ENCODE data around the gene CMIP.
"Not testable (repeated sequence)": the region's sequence is repeated elsewhere in the genome, so short reads cannot be mapped to it uniquely, and the experiment has no call there.

Gene CMIP

GRCh38 chr16:81524885-81525284 is 80.3 kb downstream of the CMIP start:
- not testable (repeated sequence) for H3K36me3 Mint-ChIP-seq; H3K4me3 Mint-ChIP-seq; H3K9me3 Mint-ChIP-seq (ENCODE audit: low read depth); H3K27me3 Mint-ChIP-seq; H3K27ac Mint-ChIP-seq
- H3K4me1 Mint-ChIP-seq (ENCODE audit: low read depth) = peaks cover 36% of the 10 kb centered on the region

- Mint-ChIP-seq H3K4me3 (no peak overlapping the region), H3K4me1 (ENCODE audit: low read depth) (peaks cover 30% of the 10 kb centered on the region), H3K9me3 (ENCODE audit: low read depth) (no peaks in the 10 kb centered on the region), H3K36me3 (peaks cover 9% of the 10 kb centered on the region), H3K27ac (no peak overlapping the region), H3K27me3 (no peaks in the 10 kb centered on the region)
These were observed 81.6 kb downstream of the CMIP start for GRCh38 chr16:81526199-81526598.

- Mint-ChIP-seq H3K27me3 (no peaks in the 10 kb centered on the region), H3K4me3 (no peak overlapping the region)
These were observed 82.3 kb downstream of the CMIP start for GRCh38 chr16:81526935-81527334.

GRCh38 chr16:81527477-81528178 is 83.0 kb downstream of the CMIP start:
- H3K9me3 Mint-ChIP-seq (ENCODE audit: low read depth) = no peaks in the 10 kb centered on the region
- H3K4me3 Mint-ChIP-seq = no peak overlapping the region
- peaks cover 9% of the 10 kb centered on the region for H3K36me3 Mint-ChIP-seq
- H3K27ac Mint-ChIP-seq = no peak overlapping the region
- H3K4me1 Mint-ChIP-seq (ENCODE audit: low read depth) = peaks cover 20% of the 10 kb centered on the region
- H3K27me3 Mint-ChIP-seq = no peaks in the 10 kb centered on the region

More at GRCh38 chr16:81526935-81527334, 82.3 kb downstream of the CMIP start:
- Mint-ChIP-seq H3K9me3 (ENCODE audit: low read depth) (no peaks in the 10 kb centered on the region), H3K36me3 (peaks cover 9% of the 10 kb centered on the region), H3K4me1 (ENCODE audit: low read depth) (peaks cover 23% of the 10 kb centered on the region), H3K27ac (no peak overlapping the region)

GRCh38 chr16:81528256-81528655 is 83.6 kb downstream of the CMIP start:
- Mint-ChIP-seq H3K27me3 (no peaks in the 10 kb centered on the region), H3K9me3 (ENCODE audit: low read depth) (no peaks in the 10 kb centered on the region), H3K4me3 (no peak overlapping the region), H3K36me3 (peaks cover 10% of the 10 kb centered on the region), H3K27ac (no peak overlapping the region), H3K4me1 (ENCODE audit: low read depth) (peaks cover 19% of the 10 kb centered on the region)

GRCh38 chr16:81530296-81530721 is 85.7 kb downstream of the CMIP start:
- H3K4me1 Mint-ChIP-seq (ENCODE audit: low read depth) = peaks cover 18% of the 10 kb centered on the region

GRCh38 chr16:81530814-81531213 is 86.2 kb downstream of the CMIP start:
- Mint-ChIP-seq H3K27ac (no peak overlapping the region), H3K36me3 (peaks cover 9% of the 10 kb centered on the region)

More at GRCh38 chr16:81530296-81530721, 85.7 kb downstream of the CMIP start:
- Mint-ChIP-seq H3K27me3 (no peaks in the 10 kb centered on the region), H3K9me3 (ENCODE audit: low read depth) (no peaks in the 10 kb centered on the region), H3K27ac (no peak overlapping the region), H3K4me3 (no peak overlapping the region), H3K36me3 (peaks cover 9% of the 10 kb centered on the region)

GRCh38 chr16:81531419-81531821 is 86.8 kb downstream of the CMIP start:
- Mint-ChIP-seq H3K36me3 (peaks cover 9% of the 10 kb centered on the region), H3K27ac (no peak overlapping the region), H3K4me1 (ENCODE audit: low read depth) (peaks cover 18% of the 10 kb centered on the region), H3K4me3 (no peak overlapping the region), H3K9me3 (ENCODE audit: low read depth) (no peaks in the 10 kb centered on the region), H3K27me3 (no peaks in the 10 kb centered on the region)

More at GRCh38 chr16:81530814-81531213, 86.2 kb downstream of the CMIP start:
- Mint-ChIP-seq H3K4me3 (no peak overlapping the region), H3K27me3 (no peaks in the 10 kb centered on the region), H3K9me3 (ENCODE audit: low read depth) (no peaks in the 10 kb centered on the region), H3K4me1 (ENCODE audit: low read depth) (peaks cover 18% of the 10 kb centered on the region)

- Mint-ChIP-seq H3K36me3 (peaks cover 5% of the 10 kb centered on the region), H3K4me1 (ENCODE audit: low read depth) (peaks cover 8% of the 10 kb centered on the region), H3K27ac (no peak overlapping the region), H3K9me3 (ENCODE audit: low read depth) (no peaks in the 10 kb centered on the region), H3K4me3 (no peak overlapping the region), H3K27me3 (no peaks in the 10 kb centered on the region)
These were observed 88.0 kb downstream of the CMIP start for GRCh38 chr16:81532491-81533174.

GRCh38 chr16:81533175-81533507 is 88.5 kb downstream of the CMIP start:
- no peak overlapping the region for H3K4me3 Mint-ChIP-seq
- H3K4me1 Mint-ChIP-seq (ENCODE audit: low read depth) = peaks cover 6% of the 10 kb centered on the region
- no peaks in the 10 kb centered on the region for H3K27me3 Mint-ChIP-seq
- peaks cover 5% of the 10 kb centered on the region for H3K36me3 Mint-ChIP-seq
- no peaks in the 10 kb centered on the region for H3K9me3 Mint-ChIP-seq (ENCODE audit: low read depth)
- H3K27ac Mint-ChIP-seq = no peak overlapping the region

- H3K27me3 Mint-ChIP-seq = no peaks in the 10 kb centered on the region
- H3K27ac Mint-ChIP-seq = no peak overlapping the region
- peaks cover 4% of the 10 kb centered on the region for H3K36me3 Mint-ChIP-seq
- no peak overlapping the region for H3K4me3 Mint-ChIP-seq
- H3K4me1 Mint-ChIP-seq (ENCODE audit: low read depth) = peaks cover 9% of the 10 kb centered on the region
- no peaks in the 10 kb centered on the region for H3K9me3 Mint-ChIP-seq (ENCODE audit: low read depth)
These were observed 91.2 kb downstream of the CMIP start for GRCh38 chr16:81535679-81536360.

GRCh38 chr16:81536648-81537047 is 92.0 kb downstream of the CMIP start:
- Mint-ChIP-seq H3K36me3 (peaks cover 7% of the 10 kb centered on the region), H3K4me1 (ENCODE audit: low read depth) (peaks cover 12% of the 10 kb centered on the region), H3K27me3 (no peaks in the 10 kb centered on the region), H3K27ac (no peak overlapping the region), H3K9me3 (ENCODE audit: low read depth) (no peaks in the 10 kb centered on the region), H3K4me3 (no peak overlapping the region)

GRCh38 chr16:81537721-81538561 is 93.3 kb downstream of the CMIP start:
- Mint-ChIP-seq H3K9me3 (ENCODE audit: low read depth) (no peaks in the 10 kb centered on the region), H3K27ac (no peak overlapping the region), H3K4me1 (ENCODE audit: low read depth) (peaks cover 16% of the 10 kb centered on the region), H3K27me3 (no peaks in the 10 kb centered on the region), H3K36me3 (peaks cover 4% of the 10 kb centered on the region), H3K4me3 (no peak overlapping the region)

GRCh38 chr16:81539009-81539758 is 94.6 kb downstream of the CMIP start:
- peaks cover 26% of the 10 kb centered on the region for H3K4me1 Mint-ChIP-seq (ENCODE audit: low read depth)
- H3K27ac Mint-ChIP-seq = peak overlapping the region; percentile 1
- H3K36me3 Mint-ChIP-seq = peaks cover 3% of the 10 kb centered on the region
- H3K4me3 Mint-ChIP-seq = no peak overlapping the region
- no peaks in the 10 kb centered on the region for H3K27me3 Mint-ChIP-seq
- H3K9me3 Mint-ChIP-seq (ENCODE audit: low read depth) = no peaks in the 10 kb centered on the region
